Glomerular endothelial cell (primary cell): ENCODE data around the gene BHMT. TPM values are rescaled to one million over a fixed set of nuclear protein-coding genes. Genes with fewer than 3 reads are reported as not detected.

ENCODE experiments used
- DNase-seq: peaks from one replicate; pipeline ENCODE4 v3.0.0-alpha.2; 2011; ENCODE audit warnings: low read depth, low spot score; ENCODE audit errors: extremely low read depth
- total RNA-seq: library from RNA; depleted of rRNA; stranded (reverse); fragments of >200 nt; gene quantifications from 2 replicates; pipeline ENCODE4 v1.2.3, GENCODE V29; 2015

The BHMT gene
- not detected in 2 replicates for total RNA-seq

- DNase-seq, result no peak
Measured at GRCh38 chr5:79111387-79111959, at the start of gene BHMT. Gene BHMT (plus strand): TSS chr5:79111809. CDS start chr5:79111886, 77 bp downstream.

- DNase-seq, result no peak
Measured at GRCh38 chr5:79062436-79062835, 49.2 kb upstream of the BHMT start.

- no peak for DNase-seq
Measured at GRCh38 chr5:79069488-79070349, 41.9 kb upstream of the BHMT start, which contains the start of the genes BHMT2 and DMGDH. Gene BHMT2 (plus strand): TSS chr5:79069767. CDS start chr5:79069783, 16 bp downstream. Gene DMGDH (minus strand): TSS chr5:79069674. CDS start chr5:79069620, 54 bp downstream.

GRCh38 chr5:79070350-79070667 is 41.3 kb upstream of the BHMT start:
- DNase-seq, result no peak

- no peak for DNase-seq
Measured at GRCh38 chr5:79074641-79075040, 37.0 kb upstream of the BHMT start.

- no peak for DNase-seq
Measured at GRCh38 chr5:79075646-79076426, 35.8 kb upstream of the BHMT start.

GRCh38 chr5:79076819-79077218 is 34.8 kb upstream of the BHMT start:
- DNase-seq, result no peak

GRCh38 chr5:79077680-79078365 is 33.8 kb upstream of the BHMT start:
- DNase-seq, result no peak

- DNase-seq, result no peak
Measured at GRCh38 chr5:79080804-79081203, 30.8 kb upstream of the BHMT start.

GRCh38 chr5:79081779-79082178 is 29.8 kb upstream of the BHMT start:
- no peak for DNase-seq

- no peak for DNase-seq
Measured at GRCh38 chr5:79086116-79086515, 25.5 kb upstream of the BHMT start.

- no peak for DNase-seq
Measured at GRCh38 chr5:79088507-79088906, 23.1 kb upstream of the BHMT start.

GRCh38 chr5:79091064-79091463 is 20.5 kb upstream of the BHMT start:
- no peak for DNase-seq

GRCh38 chr5:79093762-79094161 is 17.8 kb upstream of the BHMT start:
- no peak for DNase-seq

- DNase-seq, result no peak
Measured at GRCh38 chr5:79105868-79106267, 5.7 kb upstream of the BHMT start.

GRCh38 chr5:79107020-79107796 is 4.4 kb upstream of the BHMT start:
- DNase-seq, result no peak

- DNase-seq, result no peak
Measured at GRCh38 chr5:79108086-79108485, 3.5 kb upstream of the BHMT start.

GRCh38 chr5:79108792-79109191 is 2.8 kb upstream of the BHMT start:
- no peak for DNase-seq

GRCh38 chr5:79109527-79110492 is 1.8 kb upstream of the BHMT start:
- DNase-seq, result no peak
